ENCODE data around the gene MYZAP.

The MYZAP gene

GRCh38 chr15:57591822-57592367 is at the start of gene MYZAP:
TSS of gene MYZAP (plus strand) at chr15:57591904. CDS start at chr15:57592035, 131 bp downstream.
- DNase-seq: peak in 3 of 10 donors; percentile 10 to 87 (median 46)
- intact Hi-C loops (cut with DNase I): no loop called here

GRCh38 chr15:57542505-57542817 is 49.2 kb upstream of the MYZAP start:
- intact Hi-C loops (cut with DNase I): loop anchor here (5.0 kb wide), 1 partner anchor 200 kb away; no protein-coding TSS in a partner anchor
- no peak for DNase-seq

GRCh38 chr15:57544848-57545480 is 46.7 kb upstream of the MYZAP start:
- intact Hi-C loops (cut with DNase I): loop anchor here (5.0 kb wide), 1 partner anchor 203 kb away; no protein-coding TSS in a partner anchor
- DNase-seq: no peak

- intact Hi-C loops (cut with DNase I): no loop called here
Measured at GRCh38 chr15:57545995-57546394, 45.7 kb upstream of the MYZAP start.

GRCh38 chr15:57547243-57547755 is 44.4 kb upstream of the MYZAP start:
- intact Hi-C loops (cut with DNase I): no loop called here
- DNase-seq: no peak

More at GRCh38 chr15:57545995-57546394, 45.7 kb upstream of the MYZAP start:
- DNase-seq: no peak

GRCh38 chr15:57548351-57548750 is 43.4 kb upstream of the MYZAP start:
- intact Hi-C loops (cut with DNase I): no loop called here
- no peak for DNase-seq

- intact Hi-C loops (cut with DNase I): no loop called here
- DNase-seq: no peak
Measured at GRCh38 chr15:57548835-57549234, 42.9 kb upstream of the MYZAP start.

- intact Hi-C loops (cut with DNase I): loop anchor here (10.0 kb wide), 1 partner anchor 635 kb away; no protein-coding TSS in a partner anchor
Measured at GRCh38 chr15:57549935-57550334, 41.8 kb upstream of the MYZAP start.

GRCh38 chr15:57550640-57551039 is 41.1 kb upstream of the MYZAP start:
- peak in 2 of 10 donors; percentile 38 to 45 for DNase-seq
- intact Hi-C loops (cut with DNase I): loop anchor here (10.0 kb wide), 1 partner anchor 634 kb away; no protein-coding TSS in a partner anchor

More at GRCh38 chr15:57549935-57550334, 41.8 kb upstream of the MYZAP start:
- DNase-seq: no peak

- intact Hi-C loops (cut with DNase I): loop anchor here (10.0 kb wide), 1 partner anchor 633 kb away; no protein-coding TSS in a partner anchor
- no peak for DNase-seq
Measured at GRCh38 chr15:57551715-57552677, 39.7 kb upstream of the MYZAP start.

- DNase-seq: no peak
- intact Hi-C loops (cut with DNase I): loop anchor here (10.0 kb wide), 1 partner anchor 632 kb away; no protein-coding TSS in a partner anchor
Measured at GRCh38 chr15:57552678-57553334, 38.9 kb upstream of the MYZAP start.

GRCh38 chr15:57553526-57553925 is 38.2 kb upstream of the MYZAP start:
- DNase-seq: no peak
- intact Hi-C loops (cut with DNase I): loop anchor here (10.0 kb wide), 1 partner anchor 631 kb away; no protein-coding TSS in a partner anchor

GRCh38 chr15:57554063-57554811 is 37.5 kb upstream of the MYZAP start:
- intact Hi-C loops (cut with DNase I): loop anchor here (10.0 kb wide), 1 partner anchor 631 kb away; no protein-coding TSS in a partner anchor

GRCh38 chr15:57554812-57555179 is 36.9 kb upstream of the MYZAP start:
- intact Hi-C loops (cut with DNase I): loop anchor here (10.0 kb wide), 1 partner anchor 630 kb away; no protein-coding TSS in a partner anchor
- DNase-seq: no peak

More at GRCh38 chr15:57554063-57554811, 37.5 kb upstream of the MYZAP start:
- DNase-seq: peak in 3 of 10 donors; percentile 30 to 86 (median 32)

GRCh38 chr15:57555270-57555669 is 36.4 kb upstream of the MYZAP start:
- no peak for DNase-seq
- intact Hi-C loops (cut with DNase I): loop anchor here (10.0 kb wide), 1 partner anchor 630 kb away; no protein-coding TSS in a partner anchor

GRCh38 chr15:57556040-57556439 is 35.7 kb upstream of the MYZAP start:
- intact Hi-C loops (cut with DNase I): loop anchor here (10.0 kb wide), 1 partner anchor 629 kb away; no protein-coding TSS in a partner anchor
- no peak for DNase-seq

- intact Hi-C loops (cut with DNase I): loop anchor here (10.0 kb wide), 1 partner anchor 628 kb away; no protein-coding TSS in a partner anchor
- DNase-seq: no peak
Measured at GRCh38 chr15:57557267-57557666, 34.4 kb upstream of the MYZAP start.

- no peak for DNase-seq
- intact Hi-C loops (cut with DNase I): loop anchor here (10.0 kb wide), 1 partner anchor 627 kb away; no protein-coding TSS in a partner anchor
Measured at GRCh38 chr15:57557810-57558209, 33.9 kb upstream of the MYZAP start.

- intact Hi-C loops (cut with DNase I): loop anchor here (5.0 to 10.0 kb wide), 3 partner anchors 77 to 625 kb away; partner anchors contain the start of gene ALDH1A2
- peak in 7 of 10 donors; percentile 21 to 91 (median 62) for DNase-seq
Measured at GRCh38 chr15:57559875-57560274, 31.8 kb upstream of the MYZAP start.

Measured in posterior cingulate gyrus (tissue), 11 donors.